Breast epithelium (tissue), 3 donors: ENCODE data around the gene SLC51A.

Source experiments
- CTCF ChIP-seq, 3 donors: fragments of 450-650 bp; IDR thresholded peaks; one replicate each; pipeline ENCODE4 v1.5.1; 2016 to 2017; ENCODE audit warnings: antibody characterized with exemption in 3 of 3, mild to moderate bottlenecking in 3 of 3, moderate library complexity in 3 of 3
- POLR2A ChIP-seq: fragments of 450-650 bp; IDR thresholded peaks from one replicate; pipeline ENCODE4 v1.6.1; 2016; ENCODE audit warnings: antibody characterized with exemption, mild to moderate bottlenecking, moderate library complexity

GRCh38 chr3:196241704-196242103 is 25.4 kb downstream of the SLC51A start:
- no peak for TF ChIP-seq CTCF (IDR thresholded peaks at IDR 0.05)
- TF ChIP-seq POLR2A, result no peak
